SU-DHL-6 (cell line): Measurements from ENCODE around the gene DNAJC10.
"Not testable (repeated sequence)": the region's sequence is repeated elsewhere in the genome, so short reads cannot be mapped to it uniquely, and the experiment has no call there.

Experiments used
- H2AFZ ChIP-seq: fragments of 200-600 bp; sonication (generic); 2 replicates; pipeline ENCODE4 v1.6.1; 2014; ENCODE audit warnings: low read depth, mild to moderate bottlenecking, moderate library complexity, mixed read lengths, antibody characterized with exemption, low read length; ENCODE audit not compliant: severe bottlenecking
- H3F3A ChIP-seq: fragments of 200-600 bp; shearing (Covaris generic); 2 replicates; pipeline ENCODE4 v1.6.0; 2016; ENCODE audit warnings: antibody characterized with exemption, mild to moderate bottlenecking; ENCODE audit not compliant: insufficient read depth
- H3K27ac ChIP-seq: fragments of 200-600 bp; sonication (generic); 2 replicates; pipeline ENCODE4 v1.5.1; 2016; ENCODE audit warnings: low read depth, mild to moderate bottlenecking, low read length, moderate library complexity, mixed read lengths
- H3K27me3 ChIP-seq: fragments of 200-600 bp; sonication (generic), shearing (Covaris generic); 2 replicates; pipeline ENCODE4 v1.6.0; 2014; ENCODE audit warnings: mild to moderate bottlenecking, low read length
- H3K36me3 ChIP-seq: fragments of 200-600 bp; sonication (generic); 2 replicates; pipeline ENCODE4 v1.6.1; 2014; ENCODE audit warnings: mild to moderate bottlenecking, low read length, mixed read lengths
- H3K4me2 ChIP-seq: fragments of 300-600, 200-600 bp; shearing (Covaris generic), sonication (generic); 2 replicates; pipeline ENCODE4 v1.6.0; 2014; ENCODE audit warnings: low read length, low read depth, mild to moderate bottlenecking; ENCODE audit not compliant: poor library complexity, severe bottlenecking
- H3K4me3 ChIP-seq: fragments of 200-600 bp; sonication (generic); 2 replicates; pipeline ENCODE4 v1.5.1; 2014; ENCODE audit warnings: antibody characterized with exemption, low read length, mild to moderate bottlenecking, mixed read lengths; ENCODE audit not compliant: insufficient read depth, poor library complexity, severe bottlenecking
- H3K79me2 ChIP-seq: fragments of 200-600 bp; sonication (generic); 2 replicates; pipeline ENCODE4 v1.6.1; 2014; ENCODE audit warnings: mild to moderate bottlenecking, low read length, moderate library complexity; ENCODE audit not compliant: insufficient read depth
- H3K9ac ChIP-seq: fragments of 200-600 bp; sonication (generic); 2 replicates; pipeline ENCODE4 v1.7.0; 2014; ENCODE audit warnings: mild to moderate bottlenecking, low read length
- H3K9me2 ChIP-seq: fragments of 200-600 bp; sonication (generic); replicated peaks from 2 replicates; pipeline ENCODE4 v1.6.1; 2014; ENCODE audit warnings: low read length; ENCODE audit not compliant: insufficient read depth
- H3K9me3 ChIP-seq: fragments of 200-600 bp; sonication (generic); 2 replicates; pipeline ENCODE4 v1.6.1; 2014; ENCODE audit warnings: low read length, mixed read lengths; ENCODE audit not compliant: insufficient read depth
- H4K20me1 ChIP-seq: fragments of 200-600 bp; sonication (generic); 2 replicates; pipeline ENCODE4 v1.6.1; 2014; ENCODE audit warnings: low read depth, mild to moderate bottlenecking, antibody characterized with exemption, low read length, moderate library complexity, mixed read lengths
- EZH2phosphoT487 ChIP-seq: fragments of 200-600 bp; sonication (generic), shearing (Covaris generic); conservative IDR thresholded peaks from 2 replicates; pipeline ENCODE4 v1.6.1; 2018; ENCODE audit warnings: mild to moderate bottlenecking, antibody characterized with exemption, low read length, moderate library complexity, mixed read lengths
- TF ChIP-seq, protein P1 (sequence below): fragments of 200-600 bp; sonication (generic); IDR thresholded peaks from one replicate; pipeline ENCODE4 v1.5.1; 2017; ENCODE audit warnings: antibody characterized with exemption, mild to moderate bottlenecking, low read length, moderate library complexity; ENCODE audit not compliant: insufficient read depth, poor library complexity, severe bottlenecking

Gene DNAJC10

DNA sequence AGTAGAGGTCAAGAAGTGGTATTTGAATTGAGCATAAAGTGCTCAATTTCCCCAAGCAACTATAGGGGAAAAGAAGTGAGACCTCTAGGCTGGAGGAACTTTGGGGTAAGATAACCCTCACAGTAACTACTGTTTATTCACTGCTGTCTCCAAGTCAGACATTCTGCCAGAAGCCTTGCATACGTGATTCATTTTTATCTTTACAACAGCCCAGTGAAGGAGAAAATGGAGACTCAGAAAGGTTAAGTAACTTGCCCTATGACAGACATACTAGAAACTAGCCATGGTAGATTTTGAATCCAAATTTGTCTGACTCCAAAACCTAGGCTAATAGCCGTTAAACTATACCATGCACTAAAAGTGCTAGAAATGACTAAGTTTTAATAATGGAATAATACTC lies 28.4 kb downstream of the DNAJC10 start:
- Histone ChIP-seq H4K20me1 (no peaks in the 10 kb centered on the region), H2AFZ (no peak overlapping the region), H3K27me3 (no peaks in the 10 kb centered on the region), H3K9me3 (no peaks in the 10 kb centered on the region), H3K9ac (no peak overlapping the region), H3F3A (no peaks in the 10 kb centered on the region), H3K36me3 (peaks cover 60% of the 10 kb centered on the region), H3K9me2 (no peaks in the 10 kb centered on the region), H3K4me2 (no peak overlapping the region), H3K27ac (no peak overlapping the region), H3K4me3 (no peak overlapping the region), H3K79me2 (peaks cover 7% of the 10 kb centered on the region)
- TF ChIP-seq, protein P1, sequence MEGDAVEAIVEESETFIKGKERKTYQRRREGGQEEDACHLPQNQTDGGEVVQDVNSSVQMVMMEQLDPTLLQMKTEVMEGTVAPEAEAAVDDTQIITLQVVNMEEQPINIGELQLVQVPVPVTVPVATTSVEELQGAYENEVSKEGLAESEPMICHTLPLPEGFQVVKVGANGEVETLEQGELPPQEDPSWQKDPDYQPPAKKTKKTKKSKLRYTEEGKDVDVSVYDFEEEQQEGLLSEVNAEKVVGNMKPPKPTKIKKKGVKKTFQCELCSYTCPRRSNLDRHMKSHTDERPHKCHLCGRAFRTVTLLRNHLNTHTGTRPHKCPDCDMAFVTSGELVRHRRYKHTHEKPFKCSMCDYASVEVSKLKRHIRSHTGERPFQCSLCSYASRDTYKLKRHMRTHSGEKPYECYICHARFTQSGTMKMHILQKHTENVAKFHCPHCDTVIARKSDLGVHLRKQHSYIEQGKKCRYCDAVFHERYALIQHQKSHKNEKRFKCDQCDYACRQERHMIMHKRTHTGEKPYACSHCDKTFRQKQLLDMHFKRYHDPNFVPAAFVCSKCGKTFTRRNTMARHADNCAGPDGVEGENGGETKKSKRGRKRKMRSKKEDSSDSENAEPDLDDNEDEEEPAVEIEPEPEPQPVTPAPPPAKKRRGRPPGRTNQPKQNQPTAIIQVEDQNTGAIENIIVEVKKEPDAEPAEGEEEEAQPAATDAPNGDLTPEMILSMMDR, result no peak
- TF ChIP-seq EZH2phosphoT487, result no peak

DNA sequence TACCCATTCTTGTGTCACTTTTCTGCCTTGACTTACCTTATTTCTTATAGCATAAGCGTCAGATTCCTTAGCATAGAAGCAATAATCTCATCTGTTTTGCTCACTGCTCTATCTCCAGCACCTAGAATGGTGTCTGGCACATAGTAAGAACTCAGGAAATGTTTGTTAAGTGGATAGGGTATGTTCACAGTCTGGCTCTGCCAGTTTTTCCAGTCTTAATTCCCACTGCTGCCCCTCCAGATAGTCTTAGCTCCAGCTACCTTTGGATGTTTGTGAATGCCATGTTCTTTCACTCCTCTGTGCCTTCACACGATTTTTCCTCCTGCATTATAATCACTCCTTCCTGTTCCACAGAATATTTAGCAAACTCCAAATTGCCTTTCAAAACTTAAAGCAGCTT lies 29.0 kb downstream of the DNAJC10 start:
- Histone ChIP-seq H4K20me1 (no peaks in the 10 kb centered on the region), H3K9me3 (no peaks in the 10 kb centered on the region), H3K9ac (no peak overlapping the region), H3K4me2 (no peak overlapping the region), H3K4me3 (no peak overlapping the region), H3K79me2 (peaks cover 12% of the 10 kb centered on the region), H3K36me3 (peaks cover 60% of the 10 kb centered on the region), H3K27me3 (no peaks in the 10 kb centered on the region), H3K9me2 (no peaks in the 10 kb centered on the region), H3K27ac (no peak overlapping the region), H2AFZ (no peak overlapping the region), H3F3A (no peaks in the 10 kb centered on the region)
- no peak for TF ChIP-seq EZH2phosphoT487
- TF ChIP-seq, protein P1, result no peak

DNA sequence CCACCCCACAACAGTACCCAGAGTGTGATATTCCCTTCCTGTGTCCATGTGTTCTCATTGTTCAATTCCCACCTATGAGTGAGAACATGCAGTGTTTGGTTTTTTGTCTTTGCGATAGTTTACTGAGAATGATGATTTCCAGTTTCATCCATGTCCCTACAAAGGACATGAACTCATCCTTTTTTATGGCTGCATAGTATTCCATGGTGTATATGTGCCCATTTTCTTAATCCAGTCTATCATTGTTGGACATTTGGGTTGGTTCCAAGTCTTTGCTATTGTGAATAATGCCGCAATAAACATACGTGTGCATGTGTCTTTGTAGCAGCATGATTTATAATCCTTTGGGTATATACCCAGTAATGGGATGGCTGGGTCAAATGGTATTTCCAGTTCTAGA lies 29.8 kb downstream of the DNAJC10 start:
- H3K27ac ChIP-seq, H4K20me1 ChIP-seq, H3K9me2 ChIP-seq, H3K27me3 ChIP-seq, H3K4me2 ChIP-seq, H3K4me3 ChIP-seq, H2AFZ ChIP-seq, H3K9ac ChIP-seq, H3K9me3 ChIP-seq, H3F3A ChIP-seq: not testable (repeated sequence)
- H3K36me3 ChIP-seq, result peaks cover 59% of the 10 kb centered on the region
- peaks cover 14% of the 10 kb centered on the region for H3K79me2 ChIP-seq

DNA sequence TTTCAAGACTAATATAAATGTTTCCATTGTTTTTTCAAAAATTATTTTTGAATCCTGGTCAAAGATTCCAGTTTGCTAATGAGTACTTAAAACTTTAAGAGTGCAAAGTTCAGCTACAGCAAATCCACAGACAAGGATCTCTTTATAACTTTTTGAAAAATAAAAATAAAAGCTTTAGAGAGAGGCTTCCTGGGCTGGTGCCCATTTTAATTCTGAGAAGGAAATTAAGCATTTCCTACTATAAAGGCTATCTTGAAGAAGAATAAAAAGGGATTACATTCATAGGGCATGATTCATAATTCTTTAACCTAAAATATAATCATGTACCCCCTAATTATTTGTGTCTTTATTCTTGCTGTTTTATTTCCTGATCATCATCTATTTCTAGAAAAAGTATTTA lies 38.2 kb downstream of the DNAJC10 start:
- peaks cover 10% of the 10 kb centered on the region for H4K20me1 ChIP-seq
- H3K4me3 ChIP-seq, result no peak overlapping the region
- no peaks in the 10 kb centered on the region for H3K27me3 ChIP-seq
- no peaks in the 10 kb centered on the region for H3K9me3 ChIP-seq
- H3K9me2 ChIP-seq, result no peaks in the 10 kb centered on the region
- no peak overlapping the region for H3K27ac ChIP-seq
- H2AFZ ChIP-seq, result no peak overlapping the region
- H3F3A ChIP-seq, result peaks cover 6% of the 10 kb centered on the region; the same call in 1 of the 2 replicates
- peaks cover 85% of the 10 kb centered on the region for H3K36me3 ChIP-seq
- H3K9ac ChIP-seq, result no peak overlapping the region
- H3K79me2 ChIP-seq, result peaks cover 7% of the 10 kb centered on the region; the same call in 1 of the 2 replicates
- TF ChIP-seq, protein P1, result no peak
- TF ChIP-seq EZH2phosphoT487, result no peak
- no peak overlapping the region for H3K4me2 ChIP-seq
